NT2/D1 (cell line): ENCODE results near the gene PGD.

Experiments used
- SUZ12 ChIP-seq: IDR thresholded peaks from 2 replicates; pipeline ENCODE4 v1.6.1; 2011; ENCODE audit not compliant: insufficient read length, insufficient read depth; ENCODE audit errors: extremely low read depth
- YY1 ChIP-seq: IDR thresholded peaks from 2 replicates; pipeline ENCODE4 v1.6.1; 2011; ENCODE audit not compliant: insufficient read length, insufficient read depth

DNA sequence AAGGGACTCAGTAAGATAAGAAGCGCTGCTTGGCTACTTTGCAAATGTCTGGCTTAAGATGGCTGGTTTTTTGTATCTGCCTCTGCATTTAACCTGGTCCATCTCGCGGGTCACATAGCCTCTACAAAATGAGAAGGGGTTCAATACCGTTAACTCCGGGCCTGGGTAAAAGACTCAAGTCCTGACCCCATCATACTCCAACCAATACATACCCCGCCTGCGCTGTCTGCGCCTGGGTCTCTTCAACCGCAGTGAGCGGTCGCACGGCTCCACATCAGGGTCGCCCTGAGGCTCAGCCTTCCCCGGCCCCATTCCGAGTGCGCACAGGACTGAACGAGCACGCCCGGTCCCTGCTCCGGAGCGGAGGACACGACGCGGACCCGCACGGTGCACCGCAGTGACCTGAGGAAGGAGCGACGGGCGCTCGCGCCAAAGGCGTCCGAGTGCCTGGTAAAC, 558 bp upstream of the PGD start:
- TF ChIP-seq YY1 (no peak), SUZ12 (no peak)
